ENCODE results near the gene ZNF70.

ZNF70 gene

DNA sequence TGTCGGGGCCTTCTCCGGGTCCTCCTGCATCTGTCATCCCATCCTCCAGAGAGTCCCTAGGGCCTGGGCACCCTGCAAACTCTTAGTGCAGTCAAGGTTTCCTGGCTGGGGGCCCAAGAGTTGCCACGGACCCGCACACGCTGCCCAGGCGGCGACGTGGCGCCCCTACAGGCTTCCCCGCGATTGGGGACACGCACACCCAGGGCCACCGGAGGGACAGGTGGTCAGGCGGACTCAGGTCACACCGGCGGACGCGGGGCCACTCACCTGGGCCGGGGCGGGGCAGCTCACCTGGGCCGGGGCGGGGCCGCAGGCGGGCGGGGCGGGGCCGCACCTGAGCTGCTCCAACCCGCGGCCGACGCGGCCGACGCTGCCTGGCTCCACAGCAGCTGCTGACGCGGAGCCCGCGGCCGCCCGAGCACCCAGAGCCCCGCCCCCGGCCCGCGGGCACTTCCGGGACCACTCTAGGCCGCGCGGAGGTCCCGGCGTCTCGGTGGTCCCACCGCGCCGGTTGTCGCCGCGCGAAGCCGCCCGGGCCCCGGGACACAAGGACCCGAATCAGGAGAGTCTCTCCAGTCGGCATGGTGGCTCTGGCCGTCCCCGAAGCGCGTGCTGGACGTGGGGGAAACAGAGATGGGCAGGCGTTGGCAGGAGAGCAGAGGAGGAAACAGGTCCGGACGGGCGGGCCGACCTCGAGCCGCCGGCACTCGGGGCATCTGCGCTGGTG is at the start of gene ZNF70:
Gene ZNF70, minus strand, starts transcription at position 399 of the 727 bp plus-strand sequence. CDS start 5,972 bp downstream, outside the sequence.
- peak; percentile 93 for DNase-seq (ENCODE audit: low read depth)
- peak within 1 kb of the TSS; percentile 98 for H3K4me3 ChIP-seq (ENCODE audit: low read depth, low read length)
- TF ChIP-seq, protein P1, sequence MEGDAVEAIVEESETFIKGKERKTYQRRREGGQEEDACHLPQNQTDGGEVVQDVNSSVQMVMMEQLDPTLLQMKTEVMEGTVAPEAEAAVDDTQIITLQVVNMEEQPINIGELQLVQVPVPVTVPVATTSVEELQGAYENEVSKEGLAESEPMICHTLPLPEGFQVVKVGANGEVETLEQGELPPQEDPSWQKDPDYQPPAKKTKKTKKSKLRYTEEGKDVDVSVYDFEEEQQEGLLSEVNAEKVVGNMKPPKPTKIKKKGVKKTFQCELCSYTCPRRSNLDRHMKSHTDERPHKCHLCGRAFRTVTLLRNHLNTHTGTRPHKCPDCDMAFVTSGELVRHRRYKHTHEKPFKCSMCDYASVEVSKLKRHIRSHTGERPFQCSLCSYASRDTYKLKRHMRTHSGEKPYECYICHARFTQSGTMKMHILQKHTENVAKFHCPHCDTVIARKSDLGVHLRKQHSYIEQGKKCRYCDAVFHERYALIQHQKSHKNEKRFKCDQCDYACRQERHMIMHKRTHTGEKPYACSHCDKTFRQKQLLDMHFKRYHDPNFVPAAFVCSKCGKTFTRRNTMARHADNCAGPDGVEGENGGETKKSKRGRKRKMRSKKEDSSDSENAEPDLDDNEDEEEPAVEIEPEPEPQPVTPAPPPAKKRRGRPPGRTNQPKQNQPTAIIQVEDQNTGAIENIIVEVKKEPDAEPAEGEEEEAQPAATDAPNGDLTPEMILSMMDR (IDR thresholded peaks at IDR 0.05; ENCODE audit: insufficient read depth, low read depth, low read length, missing control alignments): peak; percentile 29

DNA sequence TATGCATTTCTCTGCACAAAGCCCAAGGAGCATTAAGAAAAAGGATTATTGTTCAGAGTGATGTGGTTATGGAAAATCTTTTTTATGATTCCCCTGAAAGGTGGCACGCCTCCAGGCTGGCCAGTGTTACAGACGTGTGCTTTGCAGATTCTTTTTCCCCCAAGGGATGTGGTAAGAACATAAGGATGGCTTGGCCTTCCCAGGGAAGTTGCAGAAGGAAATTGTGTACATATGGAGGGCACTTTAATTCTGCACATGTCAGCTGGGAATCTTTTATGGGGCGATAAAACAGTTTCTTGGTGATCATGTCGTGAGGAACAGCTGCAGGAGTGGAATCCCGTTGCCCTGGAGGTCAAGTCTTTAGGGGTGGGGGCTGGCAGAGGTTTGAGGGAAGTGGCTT is 45.5 kb upstream of the ZNF70 start:
- no peak for DNase-seq (ENCODE audit: low read depth)
- H3K4me3 ChIP-seq (ENCODE audit: low read depth, low read length): no peak overlapping the region
- TF ChIP-seq, protein P1 (IDR thresholded peaks at IDR 0.05; ENCODE audit: insufficient read depth, low read depth, low read length, missing control alignments): no peak

DNA sequence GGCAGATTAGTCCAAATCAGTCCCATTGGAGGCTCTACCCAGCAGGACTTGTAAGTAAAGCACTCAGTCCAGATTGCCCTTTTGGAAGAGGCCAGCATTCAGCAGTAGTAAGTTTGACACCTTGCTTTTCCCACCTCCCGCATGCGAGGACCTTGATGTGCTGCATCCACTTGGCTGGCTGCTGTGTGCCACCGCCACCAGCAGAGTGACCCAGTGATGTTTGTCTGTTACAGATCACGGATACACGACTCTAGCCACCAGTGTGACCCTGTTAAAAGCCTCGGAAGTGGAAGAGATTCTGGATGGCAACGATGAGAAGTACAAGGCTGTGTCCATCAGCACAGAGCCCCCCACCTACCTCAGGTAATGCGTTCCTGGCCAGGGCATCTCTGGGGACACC is 42.4 kb upstream of the ZNF70 start:
- DNase-seq (ENCODE audit: low read depth): no peak
- no peak overlapping the region for H3K4me3 ChIP-seq (ENCODE audit: low read depth, low read length)
- TF ChIP-seq, protein P1 (IDR thresholded peaks at IDR 0.05; ENCODE audit: insufficient read depth, low read depth, low read length, missing control alignments): no peak

DNA sequence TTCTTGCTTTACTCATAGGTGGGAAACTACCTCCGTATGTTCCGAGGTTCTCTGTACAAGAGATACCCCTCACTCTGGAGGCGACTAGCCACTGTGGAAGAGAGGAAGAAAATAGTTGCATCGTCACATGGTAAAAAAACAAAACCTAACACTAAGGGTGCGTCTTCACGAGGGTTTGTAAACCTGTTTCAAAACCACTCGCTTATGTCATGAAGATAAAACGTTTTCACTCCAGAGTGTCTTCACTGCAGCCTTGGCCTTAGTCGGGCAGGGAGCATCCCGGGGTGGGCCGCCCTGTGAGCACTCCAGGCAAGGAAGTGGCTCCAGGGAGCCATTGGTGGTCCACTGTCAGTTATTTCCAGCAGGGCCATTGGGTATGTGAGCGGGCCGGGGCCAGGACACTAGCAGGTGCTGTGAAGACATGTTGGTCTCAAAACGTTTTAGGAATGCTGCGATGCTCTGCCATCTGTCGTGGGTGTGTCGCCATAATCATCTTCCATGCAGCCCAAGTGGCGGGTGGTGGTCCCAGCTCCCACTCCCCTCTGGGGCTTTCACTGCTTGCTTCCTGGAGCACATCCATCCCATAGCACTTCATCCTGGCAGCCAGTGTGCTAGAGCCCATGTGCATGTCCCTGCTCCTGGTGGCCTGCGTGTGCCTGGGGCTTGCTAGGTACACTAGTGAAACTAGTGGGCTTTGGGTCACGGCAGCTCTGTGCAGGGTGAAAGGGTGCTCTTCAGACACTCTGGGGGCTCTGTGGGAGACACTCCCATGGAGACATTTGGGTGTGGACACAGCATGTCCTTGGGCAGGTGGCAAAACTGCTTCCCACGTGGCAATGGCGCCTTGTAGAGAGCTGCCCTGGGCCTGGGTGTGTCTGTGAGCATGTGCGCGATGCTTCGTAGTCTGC is 41.1 kb upstream of the ZNF70 start:
- TF ChIP-seq, protein P1 (IDR thresholded peaks at IDR 0.05; ENCODE audit: insufficient read depth, low read depth, low read length, missing control alignments): no peak
- H3K4me3 ChIP-seq (ENCODE audit: low read depth, low read length): no peak overlapping the region
- no peak for DNase-seq (ENCODE audit: low read depth)

DNA sequence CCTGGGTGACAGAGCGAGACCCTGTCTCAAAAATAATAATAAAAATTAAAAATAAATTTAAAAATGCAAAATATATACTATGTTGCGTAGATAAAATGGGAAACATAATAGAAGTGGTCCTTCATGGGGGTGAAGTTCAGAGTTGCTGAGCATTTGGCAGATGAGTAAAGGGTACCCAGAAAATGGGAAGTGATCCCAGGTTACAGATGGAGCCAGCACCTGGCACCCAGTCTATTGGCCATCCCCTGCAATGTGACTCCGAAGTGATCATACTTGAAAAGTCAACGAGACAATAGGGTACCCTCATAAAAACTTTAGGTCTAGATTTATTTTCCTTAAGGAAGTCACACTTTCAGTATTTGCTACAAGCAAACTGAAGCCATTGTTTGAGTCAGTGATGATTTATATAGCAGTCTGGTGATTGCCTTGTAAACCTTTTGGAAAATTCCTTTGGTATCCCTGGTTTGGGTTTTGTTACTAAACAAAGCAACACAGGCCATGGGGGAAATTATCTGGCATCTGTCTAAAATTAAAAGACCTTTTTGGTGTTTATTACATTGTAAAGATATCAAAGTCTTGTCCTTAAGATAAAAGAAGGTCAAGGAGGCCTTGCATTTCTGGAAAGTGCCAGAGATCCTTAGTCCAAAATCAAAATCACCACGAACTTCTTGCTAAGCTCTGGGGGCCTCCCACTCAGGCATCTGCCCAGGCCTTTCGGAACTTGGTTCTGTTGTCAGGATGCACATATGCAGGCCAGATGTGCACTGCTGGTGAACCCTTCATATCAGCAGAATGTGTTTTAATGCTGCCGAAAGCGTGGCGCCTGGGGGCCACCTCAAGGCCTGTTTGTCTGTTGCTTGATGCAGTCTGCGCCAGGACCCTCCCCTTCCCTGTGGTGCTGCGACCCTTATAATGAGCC is 40.2 kb upstream of the ZNF70 start:
- TF ChIP-seq, protein P1 (IDR thresholded peaks at IDR 0.05; ENCODE audit: insufficient read depth, low read depth, low read length, missing control alignments): no peak
- no peak for DNase-seq (ENCODE audit: low read depth)
- H3K4me3 ChIP-seq (ENCODE audit: low read depth, low read length): no peak overlapping the region

DNA sequence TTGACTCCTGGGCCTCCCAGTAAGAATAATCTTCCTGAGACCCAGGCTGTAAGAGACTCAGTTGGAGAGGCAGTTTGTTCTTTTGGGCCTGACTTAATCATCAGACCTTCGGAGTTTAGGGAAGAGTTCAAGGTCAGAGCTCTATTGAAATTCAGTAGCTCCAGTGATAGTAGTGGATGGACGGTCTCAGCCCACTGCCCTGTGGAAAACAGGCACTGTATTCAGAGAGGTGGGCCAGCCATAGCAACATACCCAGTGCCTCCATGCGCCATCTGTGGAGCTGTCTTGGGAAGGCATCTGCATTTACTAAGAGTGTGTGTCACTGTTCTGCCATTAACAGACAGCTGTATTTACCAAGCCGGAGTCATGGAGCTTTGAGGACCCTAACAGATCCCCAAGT is 38.7 kb upstream of the ZNF70 start:
- TF ChIP-seq, protein P1 (IDR thresholded peaks at IDR 0.05; ENCODE audit: insufficient read depth, low read depth, low read length, missing control alignments): no peak
- no peak overlapping the region for H3K4me3 ChIP-seq (ENCODE audit: low read depth, low read length)
- DNase-seq (ENCODE audit: low read depth): no peak
